ENCODE data around the gene ADGRL3. TPM values are rescaled to one million over a fixed set of nuclear protein-coding genes. Genes with fewer than 3 reads are reported as not detected.

Gene ADGRL3
- total and polyA plus RNA-seq, 4 donors = 0.07 to 1.7 (median 0.82) TPM

DNA sequence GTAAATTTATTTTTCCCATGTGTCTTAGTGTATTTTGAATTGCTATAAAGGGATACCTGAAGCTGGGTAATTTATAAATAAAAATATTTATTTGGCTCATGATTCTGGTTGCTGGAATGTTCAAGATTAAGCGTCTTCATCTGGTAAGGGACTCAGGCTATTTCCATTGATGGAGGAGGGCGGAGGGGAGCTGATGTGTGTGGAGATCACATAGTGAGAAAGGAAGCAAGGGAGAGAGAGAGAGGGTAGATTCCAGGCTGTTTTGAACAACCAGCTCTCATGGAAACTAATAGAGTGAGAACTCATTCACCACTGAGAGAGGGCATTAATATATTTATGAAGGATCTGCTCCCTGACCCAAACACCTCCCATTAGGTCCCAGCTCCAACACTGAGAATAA is 39.6 kb upstream of the ADGRL3 start:
- no peak for DNase-seq (ENCODE audit: low spot score)
- Histone ChIP-seq H3K4me3 (ENCODE audit: low read depth in 1 of 3, low read length in 3 of 3) (no peak overlapping the region), H3K9ac (ENCODE audit: low read depth in 1 of 2, low read length in 2 of 2) (no peak overlapping the region), H3K36me3 (ENCODE audit: control insufficient read depth in 4 of 4, insufficient read depth in 3 of 4, low read depth in 1 of 4, low read length in 3 of 4) (no peaks in the 10 kb centered on the region), H3K27me3 (ENCODE audit: control insufficient read depth in 4 of 4, insufficient read depth in 4 of 4, low read length in 3 of 4) (no peaks in the 10 kb centered on the region), H3K4me1 (ENCODE audit: control insufficient read depth in 4 of 4, insufficient read depth in 4 of 4, low read length in 3 of 4) (no peaks in the 10 kb centered on the region), H3K27ac (ENCODE audit: low read depth in 1 of 2, low read length in 2 of 2) (no peak overlapping the region), H3K9me3 (ENCODE audit: control insufficient read depth in 4 of 4, low read length in 3 of 4) (no peaks in the 10 kb centered on the region)
- TF ChIP-seq HNF4G (IDR thresholded peaks at IDR 0.05) = no peak
- TF ChIP-seq EGR1 (IDR thresholded peaks at IDR 0.05; ENCODE audit: low read depth in 2 of 2) = no peak
- no peak for TF ChIP-seq TAF1 (conservative IDR thresholded peaks at IDR 0.05)
- TF ChIP-seq, protein P1, sequence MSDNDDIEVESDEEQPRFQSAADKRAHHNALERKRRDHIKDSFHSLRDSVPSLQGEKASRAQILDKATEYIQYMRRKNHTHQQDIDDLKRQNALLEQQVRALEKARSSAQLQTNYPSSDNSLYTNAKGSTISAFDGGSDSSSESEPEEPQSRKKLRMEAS (IDR thresholded peaks at IDR 0.05) = no peak
- no peak for TF ChIP-seq RAD21 (IDR thresholded peaks at IDR 0.05)
- no peak for TF ChIP-seq NR2F2 (IDR thresholded peaks at IDR 0.05)
- TF ChIP-seq SP1 (IDR thresholded peaks at IDR 0.05) = no peak
- TF ChIP-seq, protein P2, sequence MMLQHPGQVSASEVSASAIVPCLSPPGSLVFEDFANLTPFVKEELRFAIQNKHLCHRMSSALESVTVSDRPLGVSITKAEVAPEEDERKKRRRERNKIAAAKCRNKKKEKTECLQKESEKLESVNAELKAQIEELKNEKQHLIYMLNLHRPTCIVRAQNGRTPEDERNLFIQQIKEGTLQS (IDR thresholded peaks at IDR 0.05) = no peak
- TF ChIP-seq HNF4A (conservative IDR thresholded peaks at IDR 0.05) = no peak
- no peak for TF ChIP-seq JUND (IDR thresholded peaks at IDR 0.05)
- TF ChIP-seq, protein P3, sequence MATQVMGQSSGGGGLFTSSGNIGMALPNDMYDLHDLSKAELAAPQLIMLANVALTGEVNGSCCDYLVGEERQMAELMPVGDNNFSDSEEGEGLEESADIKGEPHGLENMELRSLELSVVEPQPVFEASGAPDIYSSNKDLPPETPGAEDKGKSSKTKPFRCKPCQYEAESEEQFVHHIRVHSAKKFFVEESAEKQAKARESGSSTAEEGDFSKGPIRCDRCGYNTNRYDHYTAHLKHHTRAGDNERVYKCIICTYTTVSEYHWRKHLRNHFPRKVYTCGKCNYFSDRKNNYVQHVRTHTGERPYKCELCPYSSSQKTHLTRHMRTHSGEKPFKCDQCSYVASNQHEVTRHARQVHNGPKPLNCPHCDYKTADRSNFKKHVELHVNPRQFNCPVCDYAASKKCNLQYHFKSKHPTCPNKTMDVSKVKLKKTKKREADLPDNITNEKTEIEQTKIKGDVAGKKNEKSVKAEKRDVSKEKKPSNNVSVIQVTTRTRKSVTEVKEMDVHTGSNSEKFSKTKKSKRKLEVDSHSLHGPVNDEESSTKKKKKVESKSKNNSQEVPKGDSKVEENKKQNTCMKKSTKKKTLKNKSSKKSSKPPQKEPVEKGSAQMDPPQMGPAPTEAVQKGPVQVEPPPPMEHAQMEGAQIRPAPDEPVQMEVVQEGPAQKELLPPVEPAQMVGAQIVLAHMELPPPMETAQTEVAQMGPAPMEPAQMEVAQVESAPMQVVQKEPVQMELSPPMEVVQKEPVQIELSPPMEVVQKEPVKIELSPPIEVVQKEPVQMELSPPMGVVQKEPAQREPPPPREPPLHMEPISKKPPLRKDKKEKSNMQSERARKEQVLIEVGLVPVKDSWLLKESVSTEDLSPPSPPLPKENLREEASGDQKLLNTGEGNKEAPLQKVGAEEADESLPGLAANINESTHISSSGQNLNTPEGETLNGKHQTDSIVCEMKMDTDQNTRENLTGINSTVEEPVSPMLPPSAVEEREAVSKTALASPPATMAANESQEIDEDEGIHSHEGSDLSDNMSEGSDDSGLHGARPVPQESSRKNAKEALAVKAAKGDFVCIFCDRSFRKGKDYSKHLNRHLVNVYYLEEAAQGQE (IDR thresholded peaks at IDR 0.05) = no peak
- 82% methylated on average over 2 of the region's 2 CpGs for WGBS

DNA sequence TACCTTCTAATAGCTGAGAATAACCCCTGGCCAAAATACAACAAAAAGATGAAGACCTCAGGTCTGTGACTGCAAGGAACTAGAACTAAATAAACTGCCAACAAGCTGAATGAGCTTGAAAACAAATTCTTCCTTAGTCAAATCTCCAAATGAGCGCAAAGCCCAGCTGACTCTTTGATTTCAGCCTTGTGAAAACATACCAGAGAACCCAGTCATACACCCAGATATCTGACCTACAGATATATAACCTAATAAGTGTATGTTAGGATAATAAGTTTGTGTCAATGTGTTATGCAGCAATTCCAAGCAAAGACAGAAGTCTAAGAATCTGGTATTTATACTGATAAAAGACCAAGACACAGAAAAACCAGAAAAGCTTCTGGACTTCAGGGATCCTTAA is 38.0 kb upstream of the ADGRL3 start:
- 68% methylated on average over 1 of the region's 1 CpG for WGBS
- DNase-seq (ENCODE audit: low spot score) = no peak
- H3K4me3 ChIP-seq (ENCODE audit: low read depth in 1 of 3, low read length in 3 of 3) = no peak overlapping the region
- no peak overlapping the region for H3K9ac ChIP-seq (ENCODE audit: low read depth in 1 of 2, low read length in 2 of 2)
- TF ChIP-seq, protein P3 (IDR thresholded peaks at IDR 0.05) = no peak
- TF ChIP-seq RXRA (IDR thresholded peaks at IDR 0.05) (no peak), TAF1 (conservative IDR thresholded peaks at IDR 0.05) (no peak), NR2F2 (IDR thresholded peaks at IDR 0.05) (no peak), FOXA2 (IDR thresholded peaks at IDR 0.05) (no peak), FOXA1 (IDR thresholded peaks at IDR 0.05) (no peak), YY1 (IDR thresholded peaks at IDR 0.05) (no peak)
- TF ChIP-seq, protein P4, sequence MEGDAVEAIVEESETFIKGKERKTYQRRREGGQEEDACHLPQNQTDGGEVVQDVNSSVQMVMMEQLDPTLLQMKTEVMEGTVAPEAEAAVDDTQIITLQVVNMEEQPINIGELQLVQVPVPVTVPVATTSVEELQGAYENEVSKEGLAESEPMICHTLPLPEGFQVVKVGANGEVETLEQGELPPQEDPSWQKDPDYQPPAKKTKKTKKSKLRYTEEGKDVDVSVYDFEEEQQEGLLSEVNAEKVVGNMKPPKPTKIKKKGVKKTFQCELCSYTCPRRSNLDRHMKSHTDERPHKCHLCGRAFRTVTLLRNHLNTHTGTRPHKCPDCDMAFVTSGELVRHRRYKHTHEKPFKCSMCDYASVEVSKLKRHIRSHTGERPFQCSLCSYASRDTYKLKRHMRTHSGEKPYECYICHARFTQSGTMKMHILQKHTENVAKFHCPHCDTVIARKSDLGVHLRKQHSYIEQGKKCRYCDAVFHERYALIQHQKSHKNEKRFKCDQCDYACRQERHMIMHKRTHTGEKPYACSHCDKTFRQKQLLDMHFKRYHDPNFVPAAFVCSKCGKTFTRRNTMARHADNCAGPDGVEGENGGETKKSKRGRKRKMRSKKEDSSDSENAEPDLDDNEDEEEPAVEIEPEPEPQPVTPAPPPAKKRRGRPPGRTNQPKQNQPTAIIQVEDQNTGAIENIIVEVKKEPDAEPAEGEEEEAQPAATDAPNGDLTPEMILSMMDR (IDR thresholded peaks at IDR 0.05; ENCODE audit: low read depth, low read length, missing input control) = no peak
- H3K36me3 ChIP-seq (ENCODE audit: control insufficient read depth in 4 of 4, insufficient read depth in 3 of 4, low read depth in 1 of 4, low read length in 3 of 4) = no peaks in the 10 kb centered on the region
- no peaks in the 10 kb centered on the region for H3K9me3 ChIP-seq (ENCODE audit: control insufficient read depth in 4 of 4, low read length in 3 of 4)
- H3K27ac ChIP-seq (ENCODE audit: low read depth in 1 of 2, low read length in 2 of 2) = no peak overlapping the region
- H3K27me3 ChIP-seq (ENCODE audit: control insufficient read depth in 4 of 4, insufficient read depth in 4 of 4, low read length in 3 of 4) = no peaks in the 10 kb centered on the region
- H3K4me1 ChIP-seq (ENCODE audit: control insufficient read depth in 4 of 4, insufficient read depth in 4 of 4, low read length in 3 of 4) = no peaks in the 10 kb centered on the region

All from liver (tissue), 9 donors.